Panc1 (cell line): ENCODE data around the gene TP53RK. TPM values are rescaled to one million over a fixed set of nuclear protein-coding genes. Genes with fewer than 3 reads are reported as not detected.
A peak's percentile ranks its signal among the peaks of the same experiment; 100 is the strongest.

Experiments
- ATAC-seq: fragments of 200-7000 bp; cut with Tn5 transposase; 2 replicates; pipeline ENCODE4 v1.9.1; 2020; ENCODE audit warnings: mild to moderate bottlenecking, moderate library complexity
- BruUV-seq: library from RNA; stranded (reverse); fragments of 400-500 nt; replicated peaks from 2 replicates; lab custom pipeline; 2021; lab: Mats Ljungman, UMichigan
- CTCF ChIA-PET: fragments of 300-600 bp; sonication (Branson Sonifier 250); formaldehyde crosslinking; loops from one replicate; lab custom pipeline; 2022; ENCODE audit warnings: antibody characterized with exemption; lab: Charles Lee
- POLR2A ChIA-PET: fragments of 300-600 bp; sonication (Branson Sonifier 250); formaldehyde crosslinking; loops from one replicate; lab custom pipeline; 2022; ENCODE audit warnings: antibody characterized with exemption; lab: Charles Lee
- DNase-seq: peaks from one replicate; pipeline ENCODE4 v3.0.0-alpha.2; 2010; ENCODE audit warnings: low read depth, low spot score
- H3K27ac ChIP-seq: 2 replicates; pipeline ENCODE4 v1.5.1; 2011; ENCODE audit warnings: mild to moderate bottlenecking, low read length, inconsistent platforms
- H3K27me3 ChIP-seq: fragments of 200-500 bp; sonication (Bioruptor generic); 2 replicates; pipeline ENCODE4 v1.6.0; 2014; ENCODE audit warnings: low read length, inconsistent platforms; ENCODE audit not compliant: control insufficient read depth, insufficient read depth
- H3K36me3 ChIP-seq: fragments of 200-500 bp; sonication (Bioruptor generic); 2 replicates; pipeline ENCODE4 v1.5.1; 2014; ENCODE audit warnings: inconsistent platforms, mild to moderate bottlenecking, low read length, moderate library complexity; ENCODE audit not compliant: control insufficient read depth, insufficient read depth
- H3K4me1 ChIP-seq: 2 replicates; pipeline ENCODE4 v1.5.1; 2011; ENCODE audit warnings: inconsistent platforms, mild to moderate bottlenecking, low read length, moderate library complexity; ENCODE audit not compliant: control insufficient read depth, insufficient read depth
- H3K4me3 ChIP-seq, 2 experiments: 2 replicates each; pipeline ENCODE4 v1.5.1; 2011 to 2012; ENCODE audit warnings: low read depth in 2 of 2, low read length in 2 of 2, mild to moderate bottlenecking in 2 of 2, inconsistent platforms in 1 of 2, moderate library complexity in 1 of 2
- H3K9me3 ChIP-seq: fragments of 200-500 bp; sonication (Bioruptor generic); 2 replicates; pipeline ENCODE4 v1.5.1; 2014; ENCODE audit warnings: low read depth, mild to moderate bottlenecking, inconsistent platforms, low read length, moderate library complexity; ENCODE audit not compliant: control insufficient read depth, insufficient read depth
- CTCF ChIP-seq: fragments of 450-650 bp; IDR thresholded peaks from 2 replicates; pipeline ENCODE4 v1.5.1; 2017; ENCODE audit warnings: mild to moderate bottlenecking
- POLR2AphosphoS5 ChIP-seq: IDR thresholded peaks from 2 replicates; pipeline ENCODE4 v1.6.1; 2012; ENCODE audit warnings: mild to moderate bottlenecking, low read depth, low read length, moderate library complexity
- REST ChIP-seq, 2 experiments: IDR thresholded peaks; 2 replicates each; pipeline ENCODE4 v1.6.1; 2011 to 2012; ENCODE audit warnings: low read depth in 2 of 2, control low read depth in 1 of 2, low read length in 1 of 2, mild to moderate bottlenecking in 1 of 2, moderate library complexity in 1 of 2; ENCODE audit not compliant: insufficient read depth in 1 of 2
- SIN3A ChIP-seq: IDR thresholded peaks from 2 replicates; pipeline ENCODE4 v1.6.1; 2012; ENCODE audit warnings: low read depth, mild to moderate bottlenecking, low read length, moderate library complexity, borderline replicate concordance; ENCODE audit not compliant: insufficient read depth
- TCF7L2 ChIP-seq: IDR thresholded peaks from 2 replicates; pipeline ENCODE4 v1.6.1; 2011; ENCODE audit warnings: mild to moderate bottlenecking, low read depth, low read length, inconsistent platforms
- in situ Hi-C: cut with HindIII; loops from 2 replicates; pipeline ENCODE4 v1.10.0; 2016; ENCODE audit warnings: low sequenced_read_pairs, low pct_unique_long_range_greater_than_20kb
- intact Hi-C: fragments of 100-400 bp; cut with micrococcal nuclease; formaldehyde crosslinking; loops from one replicate; pipeline ENCODE4 v1.10.0; 2022; ENCODE audit not compliant: unreplicated experiment
- total RNA-seq: library from RNA; stranded (reverse); gene quantifications from one replicate; pipeline ENCODE4 v1.2.1, GENCODE V29; 2021; ENCODE audit not compliant: unreplicated experiment

The TP53RK gene
- total RNA-seq, 1 experiment from 2014 or later = 13.7 TPM

- H3K36me3 ChIP-seq = peaks cover 14% of the 10 kb centered on the region
- BruUV-seq = no TSS peak
- H3K27ac ChIP-seq = peak overlapping the region; percentile 94
- TF ChIP-seq CTCF = no peak
- no peak for TF ChIP-seq TCF7L2
- no peak for TF ChIP-seq REST (IDR thresholded peaks at IDR 0.05; ENCODE audit: insufficient read depth in 1 of 2, low read depth in 2 of 2, low read length in 1 of 2)
- no peak for TF ChIP-seq POLR2AphosphoS5
- TF ChIP-seq SIN3A = no peak
- in situ Hi-C loops = no loop called here
- intact Hi-C loops = no loop called here
- DNase-seq (no peak), ATAC-seq (no peak)
- CTCF ChIA-PET = interaction anchor here (0.5 to 1.3 kb wide), 2 partner anchors 63 to 253 kb away, joined by 3 read pairs; no protein-coding TSS in a partner anchor
- H3K4me1 ChIP-seq = peaks cover 10% of the 10 kb centered on the region
- peak overlapping the region; percentile 49 to 79 for H3K4me3 ChIP-seq
- no peaks in the 10 kb centered on the region for H3K27me3 ChIP-seq
- no peaks in the 10 kb centered on the region for H3K9me3 ChIP-seq
- POLR2A ChIA-PET = interaction anchor here (0.6 kb wide), 1 partner anchor 38 kb away, joined by 3 read pairs; no protein-coding TSS in a partner anchor
Measured at GRCh38 chr20:46690219-46691106, 1.2 kb upstream of the TP53RK start.

GRCh38 chr20:46689754-46690085, 476 bp upstream of the TP53RK start:
- Histone ChIP-seq H3K27me3 (no peaks in the 10 kb centered on the region), H3K36me3 (peaks cover 14% of the 10 kb centered on the region), H3K27ac (peak overlapping the region; percentile 94), H3K4me3 (peak overlapping the region; percentile 49 to 79), H3K9me3 (no peaks in the 10 kb centered on the region), H3K4me1 (peaks cover 10% of the 10 kb centered on the region)
- POLR2A ChIA-PET = interaction anchor here (0.5 to 0.6 kb wide), 2 partner anchors 13 to 37 kb away, joined by 3 to 4 read pairs; no protein-coding TSS in a partner anchor
- intact Hi-C loops = no loop called here
- ATAC-seq = no peak
- no TSS peak for BruUV-seq
- TF ChIP-seq CTCF (no peak), POLR2AphosphoS5 (no peak; the same call in 1 of the 2 replicates), SIN3A (no peak), TCF7L2 (peak; percentile 70)
- no peak for DNase-seq
- in situ Hi-C loops = no loop called here
- CTCF ChIA-PET = interaction anchor here (0.6 to 1.3 kb wide), 4 partner anchors 31 to 252 kb away, joined by 3 to 4 read pairs (median 4); no protein-coding TSS in a partner anchor
